ENCODE measurements around the gene NUDT13. TPM values are rescaled to one million over a fixed set of nuclear protein-coding genes. Genes with fewer than 3 reads are reported as not detected.

The NUDT13 gene
- 2.2 and 3.1 TPM in 2 replicates for polyA plus RNA-seq (2014; cell fraction: cytosol; rRNA removed)
- polyA plus RNA-seq (2014; cell fraction: nucleus; rRNA removed), result 4.6 and 5.6 TPM in 2 replicates

DNA sequence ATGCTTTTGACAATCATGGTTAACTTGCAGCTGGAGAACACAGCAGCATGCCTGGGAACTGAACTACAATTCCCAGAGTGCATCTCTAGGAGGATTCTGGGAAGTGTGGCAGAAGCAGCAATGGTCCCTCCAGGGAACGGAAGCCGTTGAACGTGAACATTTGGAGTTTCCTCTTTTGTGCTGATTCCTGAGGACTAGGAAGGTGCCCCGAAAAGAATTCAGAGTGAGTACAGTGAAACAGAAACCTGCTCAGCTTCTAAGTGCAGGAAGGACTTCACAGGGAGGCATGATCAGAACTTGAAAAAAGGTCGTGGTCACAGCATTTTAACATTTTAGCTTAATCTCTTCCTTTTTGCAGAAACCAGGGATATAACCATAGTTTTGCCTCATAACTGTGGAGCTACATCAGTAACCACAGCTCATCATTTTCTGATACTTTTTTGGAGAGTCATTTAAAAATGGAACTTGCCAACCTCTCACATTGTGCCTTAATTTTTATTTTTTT is at the start of gene NUDT13:
Gene NUDT13, plus strand, starts transcription at position 111 of the 505 bp plus-strand sequence. CDS start 3,911 bp downstream, outside the sequence.
- DNase-seq (ENCODE audit: low spot score), result peak; percentile 62

DNA sequence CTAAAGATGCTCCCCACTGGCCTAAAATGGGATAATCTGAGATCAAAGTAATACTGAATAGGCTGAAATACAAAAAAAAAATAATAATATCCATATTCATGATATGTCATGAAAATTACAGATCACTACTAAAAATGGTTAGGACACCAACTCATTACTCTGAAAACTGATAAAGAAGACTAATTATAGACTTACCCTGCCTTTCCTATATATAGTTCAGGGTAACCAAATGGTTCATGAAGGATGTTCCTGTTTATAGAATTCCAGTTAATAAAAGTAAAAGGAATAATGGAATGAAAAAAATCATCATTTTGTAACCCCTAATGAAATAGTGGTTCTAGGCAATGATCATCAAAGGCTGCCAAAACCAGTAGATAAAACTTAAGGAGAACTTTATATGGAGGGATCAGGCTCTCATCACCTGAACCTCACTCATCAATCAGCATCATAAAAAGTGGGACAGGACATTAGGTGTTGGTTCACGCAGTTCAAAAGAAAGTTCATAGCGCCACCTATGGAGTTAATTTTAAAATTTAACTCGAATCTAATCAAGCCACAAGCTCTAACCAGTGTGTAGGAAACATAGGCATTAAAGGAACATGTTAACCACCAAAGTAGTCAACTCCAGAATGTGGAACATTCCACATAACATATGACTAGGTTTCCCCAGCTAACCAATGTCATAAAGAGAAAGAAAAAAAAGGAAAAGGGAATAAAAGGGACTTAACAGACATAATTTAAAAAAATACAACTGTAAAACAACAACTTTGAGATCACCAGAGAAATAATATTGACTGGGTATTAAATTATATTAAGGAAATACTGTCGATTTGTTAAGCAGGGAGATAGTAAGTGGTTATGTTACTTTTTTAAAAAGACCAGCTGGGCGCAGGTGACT is 49.3 kb upstream of the NUDT13 start:
- peak; percentile 32 for DNase-seq (ENCODE audit: low spot score)

DNA sequence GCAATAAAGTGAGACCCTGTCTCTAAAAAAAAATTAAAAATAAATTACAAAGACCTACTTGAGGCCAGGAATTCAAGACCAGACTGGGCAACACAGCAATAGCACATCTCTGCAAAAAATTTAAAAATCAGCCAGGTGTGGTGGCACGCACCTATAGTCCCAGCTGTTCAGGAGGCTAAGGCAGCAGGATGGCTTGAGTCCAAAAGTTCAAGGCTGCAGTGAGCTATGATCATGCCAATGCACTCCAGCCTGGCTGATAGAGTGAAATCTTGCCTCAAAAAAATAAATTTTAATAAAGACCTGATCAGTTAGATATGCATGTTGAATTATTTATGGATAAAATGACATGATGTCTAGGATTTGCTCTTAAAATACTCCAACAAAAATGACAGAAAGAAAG is 48.5 kb upstream of the NUDT13 start:
- no peak for DNase-seq (ENCODE audit: low spot score)

DNA sequence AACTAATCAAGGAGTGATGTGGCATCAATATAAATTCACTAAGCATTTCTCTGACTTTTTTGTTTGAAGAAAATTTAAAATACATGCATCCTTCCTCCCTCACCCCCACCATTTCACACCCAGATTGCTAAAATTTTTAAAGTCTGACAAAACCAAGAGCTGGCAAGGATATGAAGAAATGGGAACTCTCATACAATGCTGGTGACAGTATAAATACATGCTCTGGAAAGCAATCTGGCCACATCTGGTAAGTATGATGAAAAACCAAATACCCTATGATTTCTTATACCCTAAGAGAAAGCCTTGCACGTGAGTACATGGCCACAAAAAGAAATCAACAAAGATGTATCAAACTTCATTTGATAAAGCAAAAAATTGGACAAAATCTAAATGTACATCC is 44.8 kb upstream of the NUDT13 start:
- DNase-seq (ENCODE audit: low spot score), result no peak

DNA sequence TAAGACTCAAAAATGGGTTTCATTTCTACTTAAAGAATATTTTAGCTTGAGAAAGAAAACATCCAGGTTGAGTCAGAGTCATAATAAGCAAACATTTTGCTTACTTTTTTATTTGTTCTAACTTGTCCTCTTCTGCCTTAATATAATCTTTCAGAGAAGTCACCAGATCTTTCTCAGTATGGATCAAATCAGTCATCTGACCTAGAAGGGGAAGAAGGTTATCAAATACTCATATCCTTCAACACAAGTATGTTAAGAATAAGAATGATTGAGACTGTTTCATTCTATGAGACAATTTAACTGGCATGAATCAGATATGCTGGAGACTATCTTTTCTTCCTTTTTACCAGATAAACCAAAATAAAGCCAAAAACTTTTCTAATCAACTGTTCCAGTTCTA is 36.6 kb upstream of the NUDT13 start:
- DNase-seq (ENCODE audit: low spot score), result no peak

DNA sequence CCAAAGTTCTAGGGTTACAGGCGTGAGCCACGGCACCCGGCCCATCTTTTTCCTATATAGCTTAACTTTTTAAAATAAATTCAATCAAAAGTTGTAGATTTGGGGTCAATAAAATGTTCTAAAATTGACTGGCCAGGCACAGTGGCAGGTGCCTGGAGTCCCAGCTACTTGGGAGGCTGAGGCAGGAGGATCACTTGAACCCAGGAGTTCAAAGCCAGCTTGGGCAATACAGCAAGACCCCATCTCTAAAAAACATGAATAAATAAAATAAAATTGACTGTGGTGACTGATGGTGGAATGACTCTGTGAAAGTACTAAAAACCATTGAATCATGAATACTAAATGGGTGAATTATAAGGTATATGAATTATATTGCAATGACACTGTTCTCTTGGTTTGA is 34.4 kb upstream of the NUDT13 start:
- DNase-seq (ENCODE audit: low spot score), result no peak

DNA sequence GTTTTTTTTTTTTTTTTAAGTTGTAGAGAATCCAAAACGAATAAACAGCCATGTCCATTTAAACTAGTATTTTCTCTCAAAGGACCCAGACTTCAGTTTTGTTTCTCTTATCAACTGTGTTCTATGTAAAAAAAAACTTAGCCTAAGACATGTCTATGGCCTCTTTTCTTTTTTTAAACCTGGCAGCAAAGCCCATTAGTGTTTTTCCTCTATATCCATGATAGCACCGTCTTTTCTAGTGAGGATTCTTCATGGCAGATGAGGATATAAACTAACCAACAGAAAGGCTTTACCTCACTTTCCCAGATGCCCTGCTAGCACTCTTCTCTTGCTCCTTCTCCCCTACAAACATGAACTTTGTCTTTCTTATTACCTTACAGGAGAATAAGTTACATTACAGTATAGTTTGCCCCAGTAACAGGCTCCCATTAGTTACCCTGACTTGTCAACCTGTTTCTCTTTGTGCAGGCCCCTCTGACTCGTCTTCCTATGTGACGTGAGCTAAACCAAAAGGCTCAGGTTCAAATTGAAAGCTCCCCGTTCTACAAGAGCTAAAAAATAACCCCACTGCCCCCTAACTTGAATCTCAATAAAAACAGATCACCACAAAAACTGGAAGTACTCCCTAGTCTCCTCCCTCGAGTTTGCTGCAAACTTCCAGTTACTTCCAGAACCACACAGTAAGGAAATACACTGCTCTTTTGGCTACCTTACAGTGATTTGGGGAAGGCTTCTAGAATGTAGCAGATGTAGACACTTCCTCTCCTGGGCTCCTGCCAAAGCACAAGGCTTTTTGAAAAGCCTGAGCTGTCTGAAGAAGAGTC is 33.7 kb upstream of the NUDT13 start:
- DNase-seq (ENCODE audit: low spot score), result no peak

DNA sequence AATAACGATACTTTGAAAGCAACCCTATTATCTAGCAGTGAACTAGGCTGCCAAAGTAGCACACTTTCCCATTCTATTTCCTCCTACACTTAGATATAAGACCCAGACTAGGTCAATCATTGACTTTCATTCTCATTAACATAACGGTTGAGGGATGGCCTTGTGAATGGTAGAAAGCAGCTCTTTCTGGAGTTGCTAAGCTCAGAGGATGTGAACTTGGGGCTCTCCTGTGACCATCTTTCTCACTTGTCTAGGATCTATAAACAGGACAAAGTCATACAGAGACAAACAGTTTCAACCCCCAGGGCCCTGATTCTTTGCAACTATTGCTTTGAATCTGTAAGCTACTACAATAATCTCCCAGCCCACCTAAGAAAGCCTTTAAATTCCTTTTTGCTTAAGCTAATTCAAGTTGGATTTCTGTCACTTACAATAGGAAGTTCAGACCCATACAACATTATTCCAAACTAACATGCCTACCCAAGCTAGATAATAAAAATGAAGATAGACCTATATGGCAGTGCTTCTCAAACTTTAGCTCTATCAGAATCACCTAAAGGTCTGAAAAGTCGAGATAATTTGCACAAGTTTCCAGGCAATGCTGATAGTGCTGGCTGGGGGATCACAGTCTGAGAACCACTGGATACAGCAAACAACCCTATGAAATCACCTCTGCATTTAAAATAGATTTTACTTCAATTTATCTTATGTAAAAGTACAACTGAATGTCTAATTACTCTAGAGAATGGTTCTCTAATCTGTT is 30.3 kb upstream of the NUDT13 start:
- DNase-seq (ENCODE audit: low spot score), result no peak

DNA sequence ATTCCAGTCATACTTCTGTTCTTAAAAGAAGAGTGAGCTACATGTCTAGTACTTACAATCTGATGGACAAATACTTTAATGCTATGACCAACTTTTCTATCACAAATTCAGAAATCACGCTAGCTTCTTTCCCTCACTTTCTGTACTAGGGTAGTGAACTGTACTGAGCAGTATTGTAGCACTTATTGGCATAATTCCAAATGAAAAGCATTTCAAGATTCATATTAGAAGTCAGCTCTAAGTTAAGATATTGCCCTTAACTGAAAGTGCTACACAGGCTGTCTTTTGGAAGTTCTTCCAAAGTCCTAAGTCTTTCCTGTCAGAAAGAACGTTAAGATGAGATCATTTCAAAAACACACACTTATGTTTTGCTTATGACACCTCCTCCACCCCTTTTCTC is 27.0 kb upstream of the NUDT13 start:
- DNase-seq (ENCODE audit: low spot score), result no peak

DNA sequence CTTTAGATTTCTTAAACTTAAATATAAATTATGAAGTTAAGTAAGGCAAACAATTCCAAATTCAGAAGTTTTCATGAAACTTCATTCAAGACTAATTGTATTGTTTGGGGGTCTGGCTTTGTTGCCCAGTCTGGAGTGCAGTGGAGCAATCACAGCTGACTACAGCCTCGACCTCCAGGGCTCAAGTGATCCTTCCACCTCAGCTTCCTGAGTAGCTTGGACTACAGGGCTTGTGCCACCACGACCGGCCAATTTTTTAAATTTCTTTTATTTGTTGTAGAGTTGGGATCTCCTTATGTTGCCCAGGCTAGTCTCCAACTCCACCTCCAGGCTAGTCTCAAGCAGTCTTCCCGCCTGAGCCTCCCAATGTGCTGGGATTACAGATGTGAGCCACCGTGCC is 26.0 kb upstream of the NUDT13 start:
- DNase-seq (ENCODE audit: low spot score), result no peak

DNA sequence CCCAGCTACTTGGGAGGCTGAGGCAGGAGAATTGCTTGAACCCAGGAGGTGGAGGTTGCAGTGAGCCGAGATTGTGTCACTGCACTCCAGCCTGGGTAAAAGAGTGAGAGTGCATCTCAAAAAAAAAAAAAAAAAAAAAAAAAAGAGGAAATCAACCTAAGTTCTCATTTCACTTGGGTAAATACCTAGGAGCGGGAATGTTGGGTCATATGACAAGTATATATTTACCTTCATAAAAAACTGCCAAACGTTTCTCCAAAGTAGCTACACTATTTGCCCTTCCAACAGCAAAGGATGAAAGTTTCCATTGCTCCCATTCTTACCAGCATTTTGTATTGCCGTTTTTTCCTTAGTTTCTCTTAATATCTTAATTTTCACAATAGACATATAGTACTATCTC is 23.4 kb upstream of the NUDT13 start:
- no peak for DNase-seq (ENCODE audit: low spot score)

DNA sequence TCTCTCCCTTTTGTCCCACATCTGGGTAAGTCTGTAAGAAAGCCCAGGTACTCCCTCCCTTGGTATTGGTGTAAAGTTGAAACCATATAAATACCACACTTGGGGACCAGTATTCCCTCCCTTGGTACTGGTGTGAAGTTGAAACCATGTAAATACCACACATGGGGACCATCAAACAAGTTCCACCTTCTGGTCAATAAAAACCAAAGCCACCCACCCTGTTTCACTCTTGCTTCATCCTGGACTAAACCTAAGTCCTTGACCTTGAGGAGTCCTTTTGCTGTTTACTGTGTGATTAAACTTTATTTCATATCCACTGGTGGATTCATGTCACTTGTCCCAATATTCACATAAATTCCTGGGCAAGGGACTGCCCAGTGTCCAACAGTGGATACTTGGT is 22.0 kb upstream of the NUDT13 start:
- DNase-seq (ENCODE audit: low spot score), result no peak

DNA sequence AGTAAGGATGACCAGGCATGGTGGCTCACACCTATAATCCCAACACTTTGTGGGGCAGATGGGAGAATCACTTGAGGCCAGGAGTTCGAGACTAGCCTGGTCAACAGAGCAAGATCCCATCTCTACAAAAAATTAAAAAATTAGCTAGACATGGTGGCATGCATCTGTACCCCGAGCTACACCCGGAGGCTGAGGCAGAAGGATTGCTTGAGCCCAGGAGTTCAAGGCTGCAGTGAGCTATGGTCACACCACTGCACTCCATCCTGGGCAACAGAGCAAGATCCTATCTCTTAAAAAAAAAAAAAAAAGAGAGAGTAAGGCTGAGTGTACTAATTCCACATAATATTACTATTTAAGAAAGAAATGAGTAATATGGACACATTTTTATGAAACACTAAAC is 17.4 kb upstream of the NUDT13 start:
- no peak for DNase-seq (ENCODE audit: low spot score)

DNA sequence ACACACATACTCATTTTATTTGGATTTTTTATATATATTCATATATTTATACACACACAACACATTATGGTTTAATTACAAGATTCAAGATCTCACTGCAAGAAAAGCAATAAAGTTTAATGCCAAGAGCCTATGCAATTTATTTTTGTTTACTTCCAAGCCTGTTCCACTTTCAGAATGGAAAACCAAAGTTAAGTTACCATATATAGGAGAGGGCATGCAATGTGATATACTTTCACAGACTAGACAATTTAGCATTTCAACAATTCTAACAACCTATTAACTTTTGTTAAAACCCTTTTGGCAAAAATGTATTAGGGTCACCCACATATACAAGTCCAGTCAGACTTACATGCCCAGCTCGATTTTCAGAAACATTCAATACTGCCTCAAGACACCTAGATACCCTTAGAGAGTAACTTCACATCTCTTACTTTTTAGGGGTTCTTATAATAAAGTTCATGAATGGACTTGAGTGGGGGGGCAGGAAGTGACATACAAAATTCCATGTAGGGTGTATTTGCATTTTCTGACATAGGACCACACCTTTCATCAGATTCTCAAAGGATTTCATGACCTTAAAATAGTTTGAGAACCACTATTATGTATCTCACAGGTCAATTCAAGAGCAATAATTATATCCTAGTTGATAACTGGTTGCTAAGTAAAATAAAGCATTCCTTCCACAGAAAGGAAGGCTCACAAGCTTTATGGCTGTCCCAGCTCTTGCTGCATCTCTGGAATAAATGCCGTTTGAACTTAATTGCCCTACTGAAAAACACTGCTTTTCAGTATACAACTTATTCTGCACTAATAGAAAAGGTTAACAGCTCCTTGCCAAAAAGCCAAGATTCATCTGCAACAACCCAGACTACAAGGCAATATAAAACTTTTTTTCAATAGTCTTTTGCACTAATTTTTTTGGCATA is 16.1 kb upstream of the NUDT13 start:
- no peak for DNase-seq (ENCODE audit: low spot score)

DNA sequence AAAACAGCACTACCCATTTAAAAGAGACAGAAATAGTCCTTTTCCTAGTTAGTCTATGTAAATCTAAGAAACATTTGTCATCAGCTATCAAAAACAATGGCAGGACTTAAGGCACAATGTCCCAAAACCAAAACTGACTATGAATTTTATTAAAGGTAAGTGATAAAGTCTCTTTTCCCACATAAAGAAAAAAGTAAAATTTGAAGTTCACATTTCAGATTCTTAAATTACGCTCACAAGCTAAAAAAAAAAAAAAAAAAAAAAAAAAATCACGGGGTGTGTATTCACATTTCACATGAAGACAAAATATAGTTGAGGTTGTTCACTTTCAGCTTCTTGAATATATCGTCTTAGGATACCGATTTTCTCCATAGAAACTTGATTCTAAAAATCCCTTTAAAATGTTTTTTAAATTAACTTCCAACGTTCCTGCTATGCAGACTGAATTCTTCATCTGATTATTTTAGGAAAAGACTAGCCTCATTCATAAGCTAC is 15.2 kb upstream of the NUDT13 start:
- DNase-seq (ENCODE audit: low spot score), result no peak

DNA sequence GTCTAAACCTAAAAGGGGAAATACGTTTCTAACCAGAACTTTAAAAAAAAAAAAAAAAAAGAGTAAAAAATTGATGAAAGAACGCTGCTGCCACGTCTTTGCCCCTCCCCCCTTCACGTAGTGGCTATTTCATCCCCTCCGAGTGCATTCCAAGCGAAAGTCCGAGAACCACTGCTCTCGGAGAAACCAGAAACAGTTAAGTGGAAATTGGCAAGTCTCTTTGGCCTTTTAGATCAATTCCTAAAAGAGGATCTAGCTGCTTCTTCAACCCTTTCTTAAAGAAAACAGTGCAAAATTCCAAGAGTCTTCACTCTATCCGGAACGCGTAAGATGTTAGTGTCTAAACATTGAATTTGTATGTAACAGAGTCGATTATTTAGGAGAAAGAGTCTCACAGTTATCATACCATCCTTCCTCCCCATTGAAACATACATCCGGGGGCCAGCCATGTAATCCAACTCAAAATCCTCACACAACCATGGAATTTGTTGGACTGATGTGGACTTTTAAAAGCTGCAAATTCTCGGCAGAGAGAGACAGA is 14.7 kb upstream of the NUDT13 start:
- DNase-seq (ENCODE audit: low spot score), result peak; percentile 63

DNA sequence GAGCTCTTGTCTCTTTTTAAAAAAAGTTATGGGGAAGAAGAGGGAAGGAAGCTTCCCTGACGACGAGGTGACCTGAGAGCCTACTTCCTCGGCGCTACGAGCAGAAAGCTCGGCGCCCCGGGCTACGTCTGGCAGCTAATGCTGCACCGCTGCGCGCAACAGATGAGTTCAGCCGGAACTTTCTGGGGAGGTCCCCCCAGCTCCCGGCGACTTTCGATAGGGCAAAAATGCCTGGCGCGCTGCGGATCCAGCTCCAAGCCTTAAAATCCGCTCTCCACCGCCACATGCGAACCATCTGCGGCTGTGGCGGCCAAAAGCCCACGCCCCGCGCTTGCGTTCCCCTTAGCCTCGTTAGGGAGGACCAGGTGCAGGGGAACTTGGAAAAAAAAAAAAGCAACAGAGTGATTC is 14.2 kb upstream of the NUDT13 start:
- peak; percentile 55 for DNase-seq (ENCODE audit: low spot score)

DNA sequence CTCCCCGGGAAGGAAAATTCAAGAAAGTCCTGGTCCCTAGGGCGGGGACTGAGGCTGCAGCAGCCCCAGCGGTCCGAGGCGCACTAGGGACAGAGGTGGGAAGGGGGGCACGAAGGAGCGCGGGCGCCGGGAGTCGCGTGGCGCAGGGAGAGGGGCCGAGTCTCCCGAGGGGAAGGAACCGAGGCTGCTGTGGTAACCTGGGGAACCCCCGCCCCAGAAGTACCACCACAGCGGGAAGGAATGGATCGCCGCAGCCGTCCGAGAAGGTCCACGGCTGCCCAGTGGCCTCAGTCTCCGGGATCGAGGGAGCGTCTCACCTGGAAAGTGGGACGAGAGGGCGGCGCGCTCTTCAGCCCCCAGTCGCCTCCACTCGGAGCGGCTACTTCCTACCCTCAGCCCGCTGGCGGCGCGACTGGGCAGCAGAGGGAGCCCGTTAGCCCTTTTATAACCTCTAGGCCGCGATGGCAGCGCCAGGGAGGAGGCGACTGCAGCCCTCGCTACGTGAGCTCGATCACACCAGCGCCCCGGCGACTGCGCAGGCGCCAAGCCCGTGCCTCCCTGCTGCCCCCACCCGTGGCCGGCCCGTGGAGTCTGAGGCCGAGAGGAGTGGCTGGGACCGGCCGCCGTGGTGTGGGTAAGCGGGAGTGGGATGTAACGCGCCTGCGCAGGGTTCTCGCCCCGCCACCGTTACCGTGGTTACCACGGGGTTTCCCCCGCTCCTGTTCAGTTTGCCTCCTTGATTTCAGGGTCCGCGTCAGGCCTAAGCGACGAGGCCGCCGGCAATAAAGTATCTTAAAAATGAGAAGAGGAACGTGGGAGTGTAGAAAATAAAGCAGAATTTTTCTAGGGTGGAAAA is 13.6 kb upstream of the NUDT13 start, which contains the start of gene P4HA1:
Gene P4HA1, minus strand, starts transcription at position 418 of the 856 bp plus-strand sequence. CDS start 21,983 bp downstream, outside the sequence.
- DNase-seq (ENCODE audit: low spot score), result peak; percentile 97

DNA sequence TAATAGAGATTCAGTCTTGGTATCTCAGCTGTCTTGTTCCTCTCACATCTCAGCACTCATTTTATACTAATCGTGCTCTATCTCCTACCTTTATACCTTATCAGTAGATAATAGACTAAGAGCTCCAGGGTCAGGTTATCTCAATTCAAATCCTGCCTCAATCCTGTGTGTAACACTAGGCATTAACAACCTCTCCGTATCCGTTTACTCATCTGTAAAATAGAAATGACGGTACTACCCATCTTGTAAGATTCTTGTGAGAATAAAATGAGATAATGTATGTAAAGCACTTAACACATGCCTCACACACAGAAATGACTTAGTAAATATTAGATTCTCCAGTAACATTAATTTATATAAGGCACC is 13.0 kb upstream of the NUDT13 start:
- no peak for DNase-seq (ENCODE audit: low spot score)
